HUDEP-2 (cell line): Measurements from ENCODE around the gene SYNE2.
"Not testable (repeated sequence)": the region's sequence is repeated elsewhere in the genome, so short reads cannot be mapped to it uniquely, and the experiment has no call there.

ENCODE experiments used
- DNase-seq, 76 experiments: peaks; one replicate each; lab custom pipeline; 2025; ENCODE audit not compliant: unreplicated experiment in 76 of 76; lab: John Stamatoyannopoulos, UW

The SYNE2 gene

GRCh38 chr14:63869940-63870752, 17.3 kb downstream of the SYNE2 start:
- peak in 1 of 76 experiments; percentile 13 for DNase-seq

- not testable (repeated sequence) for DNase-seq
These were observed 17.9 kb downstream of the SYNE2 start for GRCh38 chr14:63870753-63871037.

GRCh38 chr14:63874223-63874622, 21.4 kb downstream of the SYNE2 start:
- no peak for DNase-seq

- DNase-seq, result no peak
These were observed 22.5 kb downstream of the SYNE2 start for GRCh38 chr14:63875311-63875710.

GRCh38 chr14:63877550-63877939, 24.7 kb downstream of the SYNE2 start:
- no peak for DNase-seq

- DNase-seq, result no peak
These were observed 25.2 kb downstream of the SYNE2 start for GRCh38 chr14:63878052-63878451.

- DNase-seq, result no peak
These were observed 26.0 kb downstream of the SYNE2 start for GRCh38 chr14:63878792-63879191.

- no peak for DNase-seq
These were observed 29.1 kb downstream of the SYNE2 start for GRCh38 chr14:63881926-63882325.

GRCh38 chr14:63887899-63888298, 35.1 kb downstream of the SYNE2 start:
- no peak for DNase-seq

GRCh38 chr14:63890553-63890952, 37.7 kb downstream of the SYNE2 start:
- no peak for DNase-seq

GRCh38 chr14:63891148-63891975, 38.6 kb downstream of the SYNE2 start:
- peak in 35 of 76 experiments; percentile 0 to 65 (median 15) for DNase-seq

GRCh38 chr14:63892265-63892664, 39.5 kb downstream of the SYNE2 start:
- DNase-seq, result peak in 5 of 76 experiments; percentile 2 to 41 (median 5)

- no peak for DNase-seq
These were observed 41.1 kb downstream of the SYNE2 start for GRCh38 chr14:63893701-63894458.

- no peak for DNase-seq
These were observed 42.7 kb downstream of the SYNE2 start for GRCh38 chr14:63895510-63895909.

- no peak for DNase-seq
These were observed 43.5 kb downstream of the SYNE2 start for GRCh38 chr14:63896278-63896720.

GRCh38 chr14:63897721-63898163, 44.9 kb downstream of the SYNE2 start:
- DNase-seq, result no peak

- DNase-seq, result no peak
These were observed 47.1 kb downstream of the SYNE2 start for GRCh38 chr14:63899953-63900352.

GRCh38 chr14:63901434-63902085, 48.8 kb downstream of the SYNE2 start:
- no peak for DNase-seq

GRCh38 chr14:63902375-63902976, 49.7 kb downstream of the SYNE2 start:
- DNase-seq, result no peak

- no peak for DNase-seq
These were observed 51.9 kb downstream of the SYNE2 start for GRCh38 chr14:63904724-63905123.
